DND-41 (cell line): Measurements from ENCODE around the gene CWH43.

ENCODE experiments used
- EZH2 ChIP-seq: IDR thresholded peaks from 3 replicates; pipeline ENCODE4 v1.6.1; 2012; ENCODE audit warnings: borderline replicate concordance, low read depth, mild to moderate bottlenecking, moderate library complexity, low read length, inconsistent platforms; ENCODE audit not compliant: severe bottlenecking
- TF ChIP-seq, protein P1 (sequence below): IDR thresholded peaks from 2 replicates; pipeline ENCODE4 v1.5.1; 2012; ENCODE audit warnings: borderline replicate concordance, low read length, moderate library complexity, mild to moderate bottlenecking; ENCODE audit not compliant: poor library complexity, severe bottlenecking; ENCODE audit errors: extremely low read depth

DNA sequence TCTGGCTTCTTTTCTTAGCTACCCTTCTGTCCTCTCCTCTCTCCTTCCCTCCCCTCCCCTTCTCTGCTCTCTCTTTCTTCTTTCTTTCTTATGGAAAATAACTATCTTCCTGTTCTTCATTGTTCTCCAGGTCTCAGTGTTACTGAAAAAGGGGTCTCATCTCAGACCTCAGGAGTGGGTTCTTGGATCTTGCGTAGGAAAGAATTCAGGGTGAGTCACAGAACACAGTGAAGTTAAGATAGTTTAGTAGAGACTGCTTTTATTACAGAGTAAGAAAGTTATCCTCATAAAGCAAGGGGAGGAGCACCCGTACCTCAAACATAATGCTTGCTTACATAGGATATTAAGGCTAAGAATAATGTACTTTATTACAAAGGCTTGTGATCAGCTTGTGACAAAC, 31.8 kb upstream of the CWH43 start:
- TF ChIP-seq, protein P1, sequence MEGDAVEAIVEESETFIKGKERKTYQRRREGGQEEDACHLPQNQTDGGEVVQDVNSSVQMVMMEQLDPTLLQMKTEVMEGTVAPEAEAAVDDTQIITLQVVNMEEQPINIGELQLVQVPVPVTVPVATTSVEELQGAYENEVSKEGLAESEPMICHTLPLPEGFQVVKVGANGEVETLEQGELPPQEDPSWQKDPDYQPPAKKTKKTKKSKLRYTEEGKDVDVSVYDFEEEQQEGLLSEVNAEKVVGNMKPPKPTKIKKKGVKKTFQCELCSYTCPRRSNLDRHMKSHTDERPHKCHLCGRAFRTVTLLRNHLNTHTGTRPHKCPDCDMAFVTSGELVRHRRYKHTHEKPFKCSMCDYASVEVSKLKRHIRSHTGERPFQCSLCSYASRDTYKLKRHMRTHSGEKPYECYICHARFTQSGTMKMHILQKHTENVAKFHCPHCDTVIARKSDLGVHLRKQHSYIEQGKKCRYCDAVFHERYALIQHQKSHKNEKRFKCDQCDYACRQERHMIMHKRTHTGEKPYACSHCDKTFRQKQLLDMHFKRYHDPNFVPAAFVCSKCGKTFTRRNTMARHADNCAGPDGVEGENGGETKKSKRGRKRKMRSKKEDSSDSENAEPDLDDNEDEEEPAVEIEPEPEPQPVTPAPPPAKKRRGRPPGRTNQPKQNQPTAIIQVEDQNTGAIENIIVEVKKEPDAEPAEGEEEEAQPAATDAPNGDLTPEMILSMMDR = no peak
- TF ChIP-seq EZH2 = no peak
